T-helper 2 cell (primary cell): ENCODE data around the gene RHOXF2.
"Not testable (repeated sequence)": the region's sequence is repeated elsewhere in the genome, so short reads cannot be mapped to it uniquely, and the experiment has no call there.

Experiments used
- DNase-seq, 5 experiments: peaks; one replicate each; pipeline versions ENCODE4 v3.0.0 to v3.0.0-alpha.2; 2012 to 2022
- total RNA-seq, 2 donors: gene quantifications; one replicate each; lab custom pipeline; 2026; lab: John Stamatoyannopoulos, UW

The RHOXF2 gene, protein sequence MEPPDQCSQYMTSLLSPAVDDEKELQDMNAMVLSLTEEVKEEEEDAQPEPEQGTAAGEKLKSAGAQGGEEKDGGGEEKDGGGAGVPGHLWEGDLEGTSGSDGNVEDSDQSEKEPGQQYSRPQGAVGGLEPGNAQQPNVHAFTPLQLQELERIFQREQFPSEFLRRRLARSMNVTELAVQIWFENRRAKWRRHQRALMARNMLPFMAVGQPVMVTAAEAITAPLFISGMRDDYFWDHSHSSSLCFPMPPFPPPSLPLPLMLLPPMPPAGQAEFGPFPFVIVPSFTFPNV
- 0 reads per million in 2 donors for total RNA-seq

DNA sequence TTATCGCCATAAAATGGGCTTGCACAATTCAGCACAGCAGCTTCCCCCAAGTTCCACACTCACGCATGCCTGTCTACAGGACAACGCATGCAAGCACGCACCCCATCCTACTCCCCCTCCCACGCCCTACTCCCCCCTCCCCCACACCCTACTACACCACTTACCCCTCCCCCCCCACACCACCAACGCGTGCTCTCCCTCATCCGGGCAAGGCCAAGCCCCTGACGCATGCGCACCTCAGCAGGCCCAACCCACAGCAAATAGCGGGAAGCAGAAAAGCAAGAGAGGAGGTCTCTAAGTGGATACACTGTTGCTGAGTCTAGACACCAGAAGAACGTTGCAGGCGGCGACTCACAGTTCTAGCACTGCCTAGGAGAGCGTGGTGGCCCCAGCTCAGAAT, at the start of gene RHOXF2:
RHOXF2 (plus strand) TSS at position 301 of the 400 bp plus-strand sequence. CDS start 138 bp downstream, outside the sequence.
- DNase-seq = not testable (repeated sequence)

DNA sequence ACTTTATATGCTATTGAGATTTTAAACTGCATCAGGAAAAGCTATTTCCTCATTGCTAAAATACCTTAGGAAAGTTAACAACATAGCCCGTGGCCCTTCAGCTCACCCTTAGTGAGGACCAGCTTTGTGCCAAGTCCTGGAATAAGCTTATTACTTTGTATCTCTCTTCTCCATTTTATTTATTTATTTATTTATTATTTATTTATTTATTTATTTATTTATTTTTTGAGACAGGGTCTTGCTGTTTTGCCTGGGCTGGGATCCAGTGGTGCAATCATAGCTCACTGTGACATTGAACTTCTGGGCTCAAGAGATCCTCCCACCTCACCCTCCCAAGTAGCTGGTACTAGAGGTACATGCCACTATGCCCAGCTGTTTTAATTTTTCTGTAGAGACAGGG, 49.0 kb upstream of the RHOXF2 start:
- no peak for DNase-seq

DNA sequence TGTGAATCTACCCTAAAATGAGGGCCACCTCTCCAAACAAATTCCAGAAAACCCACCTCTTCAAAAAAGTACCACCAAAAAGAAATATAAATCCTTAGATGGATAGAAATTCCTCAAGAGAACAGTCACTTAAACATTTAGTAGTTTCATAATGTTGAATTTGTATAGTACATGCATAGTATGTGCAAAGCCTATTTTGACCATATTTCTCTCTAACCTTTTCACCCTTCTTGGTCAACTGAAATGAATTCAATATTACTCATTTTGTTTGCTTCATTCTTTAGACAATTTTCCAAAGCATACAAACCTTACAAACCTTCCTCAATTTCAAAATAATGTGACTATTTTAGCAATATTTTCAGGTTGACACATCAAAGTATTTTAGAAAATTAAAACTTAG, 46.8 kb upstream of the RHOXF2 start:
- no peak for DNase-seq

DNA sequence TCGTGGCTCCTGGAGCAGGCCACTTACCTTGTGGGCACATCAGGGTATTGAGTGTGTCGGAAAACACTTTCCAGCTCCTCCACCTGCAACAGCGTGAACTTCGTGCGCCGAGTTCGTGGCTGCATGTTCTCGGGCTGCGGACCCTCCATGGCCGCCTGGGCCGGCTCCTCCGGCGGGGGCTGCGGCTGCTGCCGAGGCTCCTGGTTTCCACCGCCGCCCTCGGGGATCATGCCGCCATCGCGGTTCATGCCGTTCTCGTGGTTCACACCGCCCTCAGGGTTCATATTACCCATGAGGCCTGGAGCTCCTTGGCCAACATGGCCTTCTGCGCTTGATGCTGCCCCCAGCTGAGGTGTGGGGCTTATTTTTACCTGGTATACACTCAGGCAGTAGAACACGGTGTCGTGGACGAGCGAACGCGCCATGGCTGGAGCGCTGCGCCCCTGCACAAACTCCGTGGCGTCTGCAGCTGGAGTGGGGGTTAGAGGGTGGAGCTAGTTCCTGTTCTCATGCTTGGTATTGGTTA, 42.9 kb upstream of the RHOXF2 start, which contains the start of gene RHOXF1:
RHOXF1 (minus strand) TSS at position 476 of the 526 bp plus-strand sequence; CDS start at position 425, 51 bp downstream.
- DNase-seq = no peak

DNA sequence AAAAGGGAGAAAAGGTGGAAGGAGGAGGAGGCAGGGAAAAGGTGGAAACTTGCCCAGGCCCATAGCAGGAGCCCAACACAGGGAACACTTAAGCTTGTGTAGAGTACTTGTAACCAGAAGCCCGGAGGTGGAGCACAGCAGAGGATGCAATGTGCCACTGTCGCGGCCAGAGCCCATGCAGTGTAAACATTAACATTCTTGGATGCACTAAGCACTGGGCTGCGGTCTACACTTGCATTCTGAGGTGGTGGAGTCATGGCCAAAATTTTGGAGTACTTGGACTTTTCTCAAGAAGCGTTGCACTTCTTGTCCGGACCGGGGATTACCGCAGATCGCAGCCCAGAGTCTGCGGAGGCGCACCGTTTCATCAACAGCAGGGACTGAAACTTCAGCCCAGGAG, 38.2 kb upstream of the RHOXF2 start:
- DNase-seq = no peak

DNA sequence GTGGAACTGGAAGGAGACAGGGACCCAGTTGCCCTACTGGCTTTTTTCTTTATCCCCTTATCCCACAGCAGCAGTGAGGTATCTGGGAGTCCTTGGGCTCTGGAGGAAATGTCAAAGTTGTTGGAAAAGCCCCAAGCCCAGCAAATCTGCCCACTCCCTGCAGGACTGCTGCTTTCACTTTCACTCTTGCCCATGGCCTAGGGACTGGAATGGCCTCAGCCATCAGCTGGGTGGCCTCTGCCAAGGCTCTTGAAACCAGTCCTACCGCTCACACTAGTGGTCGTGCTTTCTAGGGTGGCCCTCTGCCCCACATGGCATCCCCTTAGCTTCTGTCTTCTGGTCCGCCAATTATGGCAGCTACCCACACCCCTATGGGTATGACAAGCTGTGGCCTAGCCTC, 33.0 kb upstream of the RHOXF2 start:
- no peak for DNase-seq

DNA sequence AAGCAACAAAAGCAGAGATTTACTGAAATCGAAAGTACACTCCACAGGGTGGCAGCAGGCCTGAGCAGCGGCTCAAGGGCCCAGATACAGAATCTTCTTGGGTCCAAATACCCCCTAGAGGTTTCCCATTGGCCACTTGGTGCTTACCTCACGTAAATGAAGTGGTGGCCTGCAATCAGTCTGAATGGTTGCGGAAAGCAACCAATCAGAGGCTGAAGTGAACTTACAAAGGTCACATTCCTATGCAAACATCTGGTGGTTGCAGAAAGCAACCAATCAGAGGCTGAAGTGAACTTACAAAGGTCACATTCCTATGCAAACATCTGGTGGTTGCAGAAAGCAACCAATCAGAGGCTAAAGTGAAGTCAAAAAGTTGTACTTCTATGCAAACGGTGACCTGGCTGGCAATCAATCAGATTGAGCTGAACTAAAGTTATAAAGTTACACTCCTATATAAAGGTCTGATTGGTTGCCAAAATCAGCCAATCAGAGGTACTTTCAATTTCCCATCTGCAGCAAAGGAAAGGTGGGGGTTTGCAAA, 30.0 kb upstream of the RHOXF2 start:
- DNase-seq = not testable (repeated sequence)

DNA sequence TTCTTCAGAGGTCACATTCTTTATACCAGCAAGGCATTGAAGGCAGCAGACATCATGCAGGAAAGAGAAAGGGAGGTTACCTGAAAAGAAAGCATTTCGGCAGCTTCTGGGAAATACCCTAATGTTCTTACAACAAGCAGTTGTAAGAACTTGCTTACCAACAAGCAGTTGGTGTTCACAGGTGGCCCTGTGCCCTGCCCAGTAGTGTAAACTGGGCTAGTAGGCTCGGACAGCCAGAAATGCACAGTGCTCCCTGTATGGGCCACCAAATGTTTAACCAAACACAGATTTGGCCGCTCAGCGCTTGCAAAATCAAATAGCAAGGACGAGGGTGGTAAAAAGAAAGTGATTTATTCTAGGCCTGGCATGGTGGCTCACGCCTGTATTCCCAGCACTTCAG, 22.3 kb upstream of the RHOXF2 start:
- DNase-seq = peak in 1 of 5 experiments; percentile 5

DNA sequence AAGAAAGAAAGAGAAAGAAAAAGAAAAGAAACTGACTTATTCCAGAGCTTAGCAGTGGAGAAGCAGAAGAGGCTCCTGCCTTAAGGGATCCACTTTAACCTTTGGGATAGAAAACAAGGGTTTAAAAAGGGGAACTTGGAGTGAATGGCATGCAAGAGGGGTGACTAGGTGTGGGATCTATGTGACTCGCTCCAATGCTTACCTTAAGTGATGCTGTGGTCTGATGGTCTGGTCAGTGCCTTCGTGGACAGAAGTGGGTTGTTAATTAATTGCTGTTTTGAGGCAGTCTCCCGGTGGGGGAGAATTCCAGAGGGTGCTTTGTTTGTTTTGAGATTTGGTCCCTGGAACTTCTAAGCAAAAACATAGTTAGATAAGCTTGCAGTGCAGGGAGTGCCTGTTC, 21.6 kb upstream of the RHOXF2 start:
- no peak for DNase-seq

DNA sequence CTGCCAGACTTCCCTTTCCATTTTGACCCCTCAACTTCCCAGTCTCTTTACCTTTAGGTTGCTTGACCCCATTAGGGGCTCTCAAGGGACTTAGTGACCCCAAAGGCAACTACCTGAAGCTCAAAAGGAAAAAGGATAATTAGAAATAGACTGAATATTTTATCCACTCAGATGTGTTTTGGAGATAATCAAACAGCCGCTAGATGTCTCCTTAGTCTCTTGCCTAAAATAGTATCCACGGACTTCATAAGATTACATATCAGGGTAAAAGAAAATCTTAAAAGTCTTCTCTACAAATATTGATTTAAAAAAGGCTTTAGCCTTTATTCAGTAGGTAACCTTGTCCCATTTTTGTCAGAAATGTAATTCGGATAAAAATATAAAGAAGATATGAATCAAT, 21.0 kb upstream of the RHOXF2 start:
- DNase-seq = no peak

DNA sequence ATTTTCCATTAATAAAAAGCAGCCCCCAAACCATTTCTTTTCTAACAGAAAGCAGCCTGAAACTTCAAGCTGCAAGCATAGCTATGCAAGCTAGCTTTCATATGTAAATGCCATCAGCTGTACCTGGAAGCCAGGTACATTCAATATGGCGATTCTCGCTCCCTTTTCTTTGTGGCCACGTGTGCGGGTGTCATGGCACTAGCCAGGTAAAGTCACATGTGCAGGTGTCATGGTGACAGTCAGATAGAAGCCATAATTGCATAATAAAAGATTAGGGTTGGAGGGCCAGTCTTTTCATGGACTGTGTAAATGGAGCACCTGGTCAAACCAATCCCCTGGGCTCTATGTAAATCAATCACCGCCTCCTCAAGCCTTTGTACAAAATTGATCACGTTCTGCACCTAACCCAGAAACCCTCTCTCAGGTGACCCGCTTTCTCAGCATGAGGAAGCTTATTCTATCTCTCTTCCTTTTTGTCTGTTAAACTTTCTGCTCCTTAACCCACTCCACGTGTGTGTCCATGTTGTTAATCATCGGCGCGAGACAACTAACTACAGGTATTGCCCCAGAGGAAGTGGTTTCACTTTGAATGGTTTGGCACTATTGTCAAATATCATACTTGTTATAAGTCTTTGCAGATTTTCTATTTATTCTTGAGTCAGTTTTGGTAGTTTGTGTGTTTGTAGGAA, 18.0 kb upstream of the RHOXF2 start:
- no peak for DNase-seq

DNA sequence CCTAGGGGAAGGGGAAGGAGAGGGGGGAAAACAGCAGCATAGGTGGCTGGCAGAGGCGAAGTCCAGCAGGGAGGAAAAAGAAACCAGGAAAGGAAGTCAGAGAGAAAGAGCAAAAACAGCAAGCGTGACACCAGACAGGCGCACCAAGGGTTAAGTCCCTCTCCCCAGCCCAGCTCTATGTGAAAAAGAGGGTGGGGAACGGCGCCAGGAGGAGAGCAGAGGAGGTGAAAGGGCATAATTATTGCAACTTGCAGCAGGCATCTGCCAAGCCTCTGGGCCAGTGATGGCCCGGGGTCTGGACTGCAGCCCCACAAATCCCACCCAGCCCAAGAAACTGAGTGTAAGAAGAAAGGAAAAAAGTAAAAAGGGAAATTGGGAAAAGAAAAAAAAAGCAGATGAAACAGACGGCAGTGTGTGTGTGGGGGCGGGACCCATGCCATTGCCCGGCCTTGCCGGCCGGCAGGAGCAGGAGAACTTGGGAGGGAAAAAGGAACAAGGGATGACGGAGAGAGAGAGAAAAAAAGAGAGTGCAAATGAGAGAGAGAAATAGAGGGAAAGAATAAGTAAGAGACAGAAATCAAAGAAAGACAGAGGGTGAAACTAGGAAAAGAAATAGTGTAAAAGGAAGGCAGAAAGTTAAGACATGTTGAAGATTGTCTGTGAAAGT, 14.1 kb upstream of the RHOXF2 start:
- DNase-seq = no peak

DNA sequence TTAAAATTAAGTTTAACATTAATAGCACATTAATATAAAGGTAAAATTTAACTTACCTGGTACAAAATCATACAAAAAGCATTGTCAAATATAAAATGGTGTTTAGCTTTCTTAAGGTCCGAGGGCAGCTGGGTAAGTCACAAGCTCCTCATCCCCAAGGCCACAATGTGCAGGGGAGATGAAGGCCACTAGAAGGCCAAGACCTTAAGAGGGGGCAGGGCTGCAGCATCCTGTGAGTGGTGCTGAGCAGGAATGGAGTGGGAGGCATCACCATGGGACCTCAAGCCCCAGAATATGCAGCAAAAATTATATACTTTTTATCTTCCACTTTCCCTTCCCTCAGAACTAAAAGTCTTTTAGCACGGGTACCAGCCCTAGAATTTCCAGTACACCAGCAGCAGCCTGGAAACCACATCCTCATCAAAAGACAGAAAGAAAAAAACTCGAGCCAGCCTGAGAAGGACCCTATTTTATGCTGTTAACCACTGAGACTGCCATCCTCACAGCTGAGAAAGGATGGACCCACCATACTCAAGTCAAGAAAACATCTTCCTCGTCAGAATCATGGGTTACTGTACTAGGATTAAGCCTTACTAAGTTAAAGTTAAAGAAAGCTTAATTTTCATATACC, 13.0 kb upstream of the RHOXF2 start:
- peak in 2 of 5 experiments; percentile 8 to 11 for DNase-seq

DNA sequence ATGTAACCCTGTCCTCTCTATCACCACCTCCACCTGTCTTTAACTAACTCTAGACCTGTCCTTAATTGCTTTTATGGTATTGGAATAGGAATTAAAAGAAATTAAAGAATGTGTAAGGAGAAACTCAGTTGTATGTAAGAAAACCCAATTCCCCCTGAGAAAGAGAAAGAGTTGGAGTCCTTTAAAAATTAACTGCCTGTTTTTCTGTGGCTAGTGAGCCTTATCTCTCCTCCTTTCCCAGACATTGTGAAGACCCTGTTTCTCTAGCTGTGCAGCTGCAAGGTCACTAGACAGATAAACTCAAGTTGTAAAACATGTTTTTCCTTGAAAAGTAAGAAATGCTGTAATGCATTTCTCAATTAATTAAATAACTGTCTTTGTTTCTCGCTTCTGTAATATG, 12.1 kb upstream of the RHOXF2 start:
- not testable (repeated sequence) for DNase-seq

DNA sequence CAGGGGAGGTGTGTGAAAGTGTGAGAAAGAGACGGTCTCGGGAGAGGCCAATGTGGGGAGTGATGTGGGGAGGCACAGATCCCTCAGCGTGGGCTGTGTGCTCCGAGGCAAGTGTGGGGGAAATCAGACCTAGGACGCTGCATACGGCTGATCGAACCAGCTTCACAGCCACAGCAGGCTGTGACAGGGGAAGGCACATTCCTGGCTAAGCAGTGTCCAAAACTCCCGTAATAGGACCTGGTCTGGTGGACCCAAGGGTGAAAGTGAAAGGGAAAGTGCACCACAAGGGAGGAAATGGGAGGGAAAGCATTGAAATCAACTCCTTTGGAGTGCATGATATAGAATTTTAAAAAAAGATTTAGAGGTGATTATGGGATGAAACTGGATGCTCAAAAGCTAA, 10.9 kb upstream of the RHOXF2 start:
- DNase-seq = no peak

DNA sequence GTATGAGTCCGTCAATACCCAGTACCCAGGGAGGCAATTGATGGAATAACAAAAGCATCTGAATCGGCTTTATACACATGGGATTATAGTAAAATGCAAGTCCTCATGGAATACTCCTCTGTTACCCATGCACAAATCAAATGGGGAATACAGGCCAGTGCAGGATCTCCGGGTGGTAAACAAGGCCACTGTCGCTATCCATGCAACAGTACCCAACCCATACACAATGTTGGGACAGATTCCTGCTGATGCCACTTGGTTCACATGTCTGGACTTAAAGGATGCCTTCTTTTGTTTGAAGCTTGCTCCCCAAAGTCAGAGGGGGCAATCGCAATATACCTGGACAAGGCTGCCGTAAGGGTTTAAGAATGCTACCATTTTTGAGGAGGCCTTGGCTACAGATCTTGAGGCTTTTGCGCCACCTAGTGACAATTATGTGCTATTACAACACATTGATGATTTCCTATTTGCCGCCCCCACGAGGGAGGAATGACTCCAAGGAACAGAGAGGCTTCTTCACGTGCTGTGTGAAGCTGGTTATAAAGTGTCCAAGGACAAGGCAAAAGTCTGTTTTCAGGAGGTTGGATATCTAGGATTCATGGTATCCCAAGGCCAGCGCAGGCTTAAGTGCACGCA, 8.2 kb upstream of the RHOXF2 start:
- not testable (repeated sequence) for DNase-seq

DNA sequence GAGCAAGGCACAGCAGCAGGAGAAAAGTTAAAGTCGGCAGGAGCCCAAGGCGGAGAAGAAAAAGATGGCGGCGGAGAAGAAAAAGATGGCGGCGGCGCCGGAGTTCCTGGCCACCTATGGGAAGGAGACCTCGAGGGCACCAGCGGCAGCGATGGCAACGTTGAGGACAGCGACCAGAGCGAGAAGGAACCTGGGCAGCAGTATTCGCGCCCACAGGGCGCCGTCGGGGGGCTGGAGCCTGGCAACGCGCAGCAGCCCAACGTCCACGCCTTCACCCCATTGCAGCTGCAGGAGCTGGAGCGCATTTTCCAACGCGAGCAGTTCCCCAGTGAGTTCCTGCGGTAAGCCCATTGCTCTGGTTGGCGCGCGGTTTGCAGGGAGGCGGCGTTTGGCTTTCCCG, 673 bp downstream of the RHOXF2 start:
- DNase-seq = not testable (repeated sequence)

DNA sequence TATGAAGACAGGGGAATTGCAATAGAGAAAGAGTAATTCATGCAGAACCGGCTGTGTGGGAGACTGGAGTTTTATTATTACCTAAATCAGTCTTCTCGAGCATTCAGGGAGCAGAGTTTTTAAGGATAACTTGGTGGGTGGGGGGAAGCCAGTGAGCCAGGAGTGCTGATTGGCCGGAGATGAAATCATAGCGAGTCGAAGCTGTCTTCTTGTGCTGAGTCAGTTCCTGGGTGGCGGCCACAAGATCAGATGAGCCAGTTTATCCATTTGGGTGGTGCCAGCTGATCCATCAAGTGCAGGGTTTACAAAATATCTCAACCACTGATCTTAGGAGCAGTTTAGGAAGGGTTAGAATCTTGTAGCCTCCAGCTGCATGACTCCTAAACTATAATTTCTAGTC, 34.8 kb downstream of the RHOXF2 start:
- DNase-seq = not testable (repeated sequence)

DNA sequence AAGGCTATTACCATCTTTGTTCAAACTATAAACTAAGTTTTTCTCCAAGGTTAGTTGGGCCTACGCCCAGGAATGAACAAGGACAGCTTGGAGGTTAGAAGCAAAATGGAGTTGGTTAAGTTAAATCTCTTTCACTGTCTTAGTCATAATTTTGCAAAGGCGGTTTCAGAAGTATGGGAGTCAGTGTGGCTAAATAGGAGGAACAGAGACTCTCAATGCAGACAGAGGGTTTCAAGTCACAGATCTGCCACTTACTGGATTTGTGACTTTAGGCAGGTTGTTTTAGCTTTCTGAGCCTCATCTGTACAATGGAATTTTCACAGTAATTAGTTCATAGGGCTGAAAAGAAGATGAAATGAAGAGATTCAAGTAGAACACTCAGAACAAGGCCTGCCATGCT, 35.3 kb downstream of the RHOXF2 start:
- DNase-seq = not testable (repeated sequence)

DNA sequence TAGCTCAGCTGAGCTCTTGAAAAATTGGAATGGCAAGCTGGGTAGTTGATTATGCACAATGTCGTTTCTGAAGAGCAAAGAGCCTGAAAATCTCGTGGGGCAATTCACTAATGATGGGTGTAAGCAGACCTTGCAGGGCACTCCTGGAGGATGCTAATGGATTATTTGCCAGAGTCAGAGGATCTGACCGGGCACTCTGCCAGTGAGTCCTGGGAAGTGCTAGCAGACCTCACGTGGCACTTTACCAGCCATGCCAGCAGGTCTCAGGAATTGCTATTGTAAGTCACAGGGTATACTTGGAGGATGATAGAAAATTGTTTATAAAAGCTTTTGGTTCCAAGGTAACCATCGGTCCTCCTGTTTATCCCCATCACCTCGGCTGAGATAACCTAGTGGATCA, 37.4 kb downstream of the RHOXF2 start:
- DNase-seq = not testable (repeated sequence)

DNA sequence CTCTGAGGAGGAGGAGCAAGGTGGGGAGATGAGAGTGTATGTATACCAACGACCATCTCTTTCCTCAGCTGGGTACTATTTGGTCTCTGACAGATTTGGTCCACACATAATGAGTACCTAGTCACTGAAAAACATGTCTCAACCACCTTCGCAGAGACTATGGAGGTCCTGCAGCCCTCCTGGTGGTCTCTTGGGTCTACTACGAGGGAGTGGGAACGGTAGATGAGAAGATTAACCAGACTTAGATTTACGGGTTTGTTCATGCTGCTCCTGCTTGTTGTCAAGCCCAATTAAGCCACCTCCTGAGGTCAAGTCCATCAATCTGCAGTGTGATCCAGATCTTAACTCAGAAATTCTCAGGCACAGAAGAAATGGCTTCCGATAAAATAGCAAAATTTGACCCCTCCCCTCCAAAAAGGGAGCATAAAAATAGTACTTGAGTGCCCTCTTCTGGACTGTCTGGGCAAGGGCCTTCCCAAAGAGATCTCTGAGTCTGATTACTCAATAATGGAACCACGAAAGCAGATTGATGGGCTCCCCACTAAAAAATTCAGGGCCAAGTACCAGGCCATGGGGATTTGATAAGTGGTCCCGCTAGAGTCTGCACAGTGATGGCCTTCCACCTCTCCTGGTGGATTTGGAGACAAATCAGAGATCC, 38.3 kb downstream of the RHOXF2 start:
- not testable (repeated sequence) for DNase-seq
